Endothelial cell (in vitro differentiated cells): ENCODE measurements around the gene HOXB9. TPM values are rescaled to one million over a fixed set of nuclear protein-coding genes. Genes with fewer than 3 reads are reported as not detected.

Experiments
- DNase-seq: peaks from one replicate; pipeline ENCODE4 v3.0.0; 2021; ENCODE audit warnings: low spot score
- H3K27ac Mint-ChIP-seq: one replicate; pipeline ENCODE4 v1.8.0; 2021; ENCODE audit warnings: mixed read lengths, inconsistent platforms; ENCODE audit not compliant: unreplicated experiment
- H3K27me3 Mint-ChIP-seq: one replicate; pipeline ENCODE4 v1.8.0; 2021; ENCODE audit warnings: mild to moderate bottlenecking, moderate library complexity, mixed read lengths, inconsistent platforms; ENCODE audit not compliant: unreplicated experiment
- H3K36me3 Mint-ChIP-seq: one replicate; pipeline ENCODE4 v1.8.0; 2021; ENCODE audit warnings: mild to moderate bottlenecking, low read depth, mixed read lengths, inconsistent platforms; ENCODE audit not compliant: unreplicated experiment
- H3K4me1 Mint-ChIP-seq: one replicate; pipeline ENCODE4 v1.8.0; 2021; ENCODE audit warnings: mild to moderate bottlenecking, mixed read lengths, inconsistent platforms; ENCODE audit not compliant: unreplicated experiment
- H3K4me3 Mint-ChIP-seq: one replicate; pipeline ENCODE4 v1.8.0; 2021; ENCODE audit warnings: mild to moderate bottlenecking, mixed read lengths, inconsistent platforms; ENCODE audit not compliant: unreplicated experiment
- H3K9me3 Mint-ChIP-seq: one replicate; pipeline ENCODE4 v1.8.0; 2021; ENCODE audit warnings: mixed read lengths, inconsistent platforms; ENCODE audit not compliant: unreplicated experiment
- CTCF ChIP-seq: fragments of 200-600 bp; sonication (generic); IDR thresholded peaks from one replicate; pipeline ENCODE4 v1.5.0; 2021; ENCODE audit warnings: antibody characterized with exemption; ENCODE audit not compliant: unreplicated experiment
- total RNA-seq: library from RNA; stranded (reverse); fragmentation: NEBNext Ultra II Directional; extraction: Animal tissue kit (Norgen Biotek cat#: 25700); gene quantifications from one replicate; pipeline ENCODE4 v1.2.1, GENCODE V29; 2021; ENCODE audit not compliant: unreplicated experiment

Gene HOXB9
- total RNA-seq, 1 donor from 2014 or later, result 0.49 TPM

DNA sequence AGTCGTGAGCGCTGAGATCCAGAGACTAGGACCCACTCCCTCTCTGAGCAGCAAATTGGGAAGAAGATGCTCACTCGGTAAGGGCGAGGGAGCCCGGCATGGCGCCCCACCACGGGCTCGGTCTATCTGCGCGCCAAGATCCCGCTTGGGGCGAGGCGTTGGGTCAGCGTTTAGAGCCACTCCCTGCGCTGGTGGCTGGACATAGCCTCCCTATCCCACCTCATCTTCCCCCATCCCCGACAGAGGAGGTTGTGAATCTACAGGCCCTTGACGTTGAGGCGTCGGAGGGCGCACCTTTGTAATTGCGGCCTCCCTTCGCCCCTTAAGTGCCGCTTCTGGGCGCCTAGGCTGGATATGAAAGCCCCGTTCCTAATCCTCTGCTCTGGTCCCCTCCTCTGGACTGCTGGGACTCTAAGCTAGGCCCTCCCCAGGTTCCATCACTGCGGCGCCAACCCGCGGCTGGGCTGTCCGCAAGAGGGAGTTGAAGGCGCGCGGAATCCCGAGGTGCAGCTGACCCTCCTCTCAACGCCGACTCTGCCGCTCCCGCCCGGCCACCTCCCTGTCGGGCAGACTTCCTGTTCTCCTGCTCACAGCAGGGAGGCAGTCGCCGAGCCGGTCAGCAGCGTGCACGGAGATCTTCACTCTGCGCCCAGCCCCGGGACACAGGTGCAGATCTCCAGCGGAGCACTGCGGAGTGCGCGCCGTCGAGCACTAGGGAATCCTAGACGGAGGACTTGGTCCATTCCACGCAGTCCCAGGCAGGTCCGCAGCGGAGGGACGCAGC lies 16.1 kb upstream of the HOXB9 start:
- no peak for TF ChIP-seq CTCF
- Mint-ChIP-seq H3K4me1 (peaks cover 3% of the 10 kb centered on the region), H3K36me3 (no peaks in the 10 kb centered on the region), H3K9me3 (no peaks in the 10 kb centered on the region), H3K4me3 (no peak overlapping the region), H3K27me3 (peaks cover 32% of the 10 kb centered on the region), H3K27ac (no peak overlapping the region)
- no peak for DNase-seq

DNA sequence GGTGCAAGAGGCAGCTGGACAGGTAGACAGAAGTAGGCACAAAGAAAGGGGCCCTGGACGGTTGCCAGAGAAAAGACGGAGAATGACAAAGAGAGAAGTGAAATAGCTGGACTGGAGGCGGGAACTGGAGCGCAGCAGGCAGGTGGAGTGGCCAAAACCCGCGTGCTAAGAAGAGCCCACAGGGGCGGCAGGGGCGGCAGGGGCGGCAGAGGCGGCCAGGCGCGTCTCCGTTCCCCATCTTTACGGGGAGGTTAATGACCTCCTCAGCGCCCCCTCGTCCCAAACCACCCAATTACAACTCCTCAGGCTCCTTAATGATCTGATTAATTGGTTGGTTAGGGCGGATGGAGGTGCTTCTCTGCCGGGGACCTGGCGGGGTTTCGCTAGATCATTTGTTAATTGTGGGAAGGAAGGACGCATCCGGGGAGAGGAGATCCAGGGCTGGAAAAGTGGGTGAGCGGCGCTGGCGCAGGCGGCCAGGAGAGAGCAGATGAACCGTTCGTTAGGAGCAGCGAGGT lies 15.4 kb upstream of the HOXB9 start:
- Mint-ChIP-seq H3K4me1 (peaks cover 7% of the 10 kb centered on the region), H3K4me3 (no peak overlapping the region), H3K27ac (no peak overlapping the region), H3K27me3 (peaks cover 34% of the 10 kb centered on the region), H3K9me3 (no peaks in the 10 kb centered on the region), H3K36me3 (no peaks in the 10 kb centered on the region)
- no peak for TF ChIP-seq CTCF
- DNase-seq, result no peak

DNA sequence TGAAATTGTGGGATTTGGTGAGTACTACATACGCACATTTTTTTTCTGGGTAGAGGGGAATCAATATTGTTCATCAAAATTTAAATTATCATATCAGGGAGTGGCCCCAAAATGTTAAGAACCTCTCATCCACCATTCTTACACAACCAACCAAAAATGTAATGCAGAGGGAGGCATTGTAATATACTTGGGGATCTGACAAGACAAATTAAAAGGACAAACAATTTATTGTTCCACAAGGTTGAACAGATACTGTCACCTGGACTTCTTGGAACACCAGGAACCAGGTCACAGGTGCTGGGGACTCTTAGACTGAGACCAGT lies 14.7 kb upstream of the HOXB9 start:
- Mint-ChIP-seq H3K9me3 (no peaks in the 10 kb centered on the region), H3K36me3 (no peaks in the 10 kb centered on the region), H3K27me3 (peaks cover 35% of the 10 kb centered on the region), H3K4me1 (peaks cover 7% of the 10 kb centered on the region), H3K27ac (no peak overlapping the region), H3K4me3 (no peak overlapping the region)
- TF ChIP-seq CTCF, result no peak
- no peak for DNase-seq

DNA sequence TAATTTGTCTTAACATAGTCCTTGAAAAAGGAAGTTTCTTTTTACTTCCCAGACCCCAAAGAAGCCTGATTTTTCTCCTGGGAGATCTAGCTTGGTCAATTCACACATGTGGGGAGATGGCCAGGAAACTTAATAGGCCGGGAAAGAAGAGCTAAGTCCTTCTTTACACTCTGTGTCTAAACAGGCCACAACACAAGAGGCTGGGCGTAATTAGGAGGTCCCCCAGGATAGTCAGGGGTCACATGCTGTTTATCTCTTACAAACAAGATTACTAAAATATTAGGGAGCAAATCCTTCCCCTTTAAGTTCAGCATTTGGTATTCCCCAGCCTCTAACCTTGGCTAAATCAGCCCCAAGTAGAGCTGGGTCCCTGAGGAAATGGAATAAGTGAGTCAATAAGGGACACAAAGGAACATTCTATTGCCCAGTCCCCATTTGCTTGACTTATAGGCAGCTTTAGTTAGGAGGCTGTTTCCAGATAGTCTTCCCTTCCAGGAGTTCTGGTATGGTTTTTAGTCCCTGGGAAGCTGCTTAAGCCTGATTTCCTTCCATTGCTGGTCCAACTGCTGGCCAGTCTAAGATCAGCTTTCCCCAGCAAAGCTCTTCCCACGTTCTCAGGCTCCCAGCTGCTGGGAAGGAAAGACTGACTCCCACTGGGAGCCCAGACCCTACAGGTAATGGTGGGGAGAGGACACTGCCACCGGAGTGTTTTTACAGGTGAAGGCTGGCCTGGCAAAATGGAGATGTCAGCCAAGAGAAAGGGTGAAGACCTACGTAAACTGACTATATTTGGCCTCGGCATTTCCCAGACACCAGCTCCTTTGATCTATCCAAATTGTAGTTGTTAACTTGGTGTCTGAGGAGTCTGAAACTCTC lies 14.1 kb upstream of the HOXB9 start:
- peaks cover 35% of the 10 kb centered on the region for H3K27me3 Mint-ChIP-seq
- no peak for TF ChIP-seq CTCF
- no peak overlapping the region for H3K27ac Mint-ChIP-seq
- no peak for DNase-seq
- H3K36me3 Mint-ChIP-seq, result no peaks in the 10 kb centered on the region
- H3K4me1 Mint-ChIP-seq, result peaks cover 7% of the 10 kb centered on the region
- no peak overlapping the region for H3K4me3 Mint-ChIP-seq
- no peaks in the 10 kb centered on the region for H3K9me3 Mint-ChIP-seq

DNA sequence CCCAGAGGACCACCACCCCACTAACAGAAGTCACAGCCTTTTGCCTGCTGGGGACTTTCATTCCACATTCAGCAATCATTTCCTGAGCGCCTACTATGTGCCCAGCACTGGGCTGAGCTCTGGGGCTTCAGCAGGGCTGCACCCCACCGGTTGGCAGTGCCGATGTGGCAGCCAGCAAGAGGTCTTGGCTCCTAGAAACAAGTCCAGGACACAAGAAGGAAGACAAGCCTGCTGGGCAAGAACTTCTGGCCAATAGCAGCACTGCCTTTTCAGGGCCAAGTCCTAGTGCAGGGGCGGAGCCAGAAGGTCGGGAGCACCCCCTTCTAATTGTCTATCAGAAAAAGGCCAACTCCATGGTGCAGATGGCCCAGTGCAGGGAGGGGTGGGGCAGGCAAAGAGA lies 13.0 kb upstream of the HOXB9 start:
- Mint-ChIP-seq H3K27ac (no peak overlapping the region), H3K4me1 (peaks cover 7% of the 10 kb centered on the region), H3K27me3 (peaks cover 43% of the 10 kb centered on the region), H3K36me3 (no peaks in the 10 kb centered on the region), H3K9me3 (no peaks in the 10 kb centered on the region), H3K4me3 (no peak overlapping the region)
- TF ChIP-seq CTCF, result no peak
- no peak for DNase-seq
